Endodermal cell (in vitro differentiated cells): ENCODE measurements around the gene INPP4B. TPM values are rescaled to one million over a fixed set of nuclear protein-coding genes. Genes with fewer than 3 reads are reported as not detected.
"Not testable (repeated sequence)": the region's sequence is repeated elsewhere in the genome, so short reads cannot be mapped to it uniquely, and the experiment has no call there.

ENCODE experiments used
- DNase-seq: peaks from one replicate; pipeline ENCODE4 v3.0.0-alpha.2; 2017
- H3K27ac ChIP-seq: 2 replicates; pipeline ENCODE4 v1.5.1; 2013; ENCODE audit warnings: mild to moderate bottlenecking, low read depth, low read length, moderate library complexity
- H3K27me3 ChIP-seq: 2 replicates; pipeline ENCODE4 v1.6.1; 2013; ENCODE audit warnings: mild to moderate bottlenecking, low read length, moderate library complexity; ENCODE audit not compliant: insufficient read depth, control insufficient read depth, poor library complexity, severe bottlenecking
- H3K36me3 ChIP-seq: 2 replicates; pipeline ENCODE4 v1.7.0; 2013; ENCODE audit warnings: mild to moderate bottlenecking, low read length, moderate library complexity; ENCODE audit not compliant: control insufficient read depth, insufficient read depth
- H3K4me1 ChIP-seq: one replicate; pipeline ENCODE4 v1.7.0; 2013; ENCODE audit warnings: low read length; ENCODE audit not compliant: control insufficient read depth, insufficient read depth
- H3K4me3 ChIP-seq: 2 replicates; pipeline ENCODE4 v1.5.1; 2013; ENCODE audit warnings: mild to moderate bottlenecking, low read length, moderate library complexity
- H3K9ac ChIP-seq: 2 replicates; pipeline ENCODE4 v1.6.1; 2013; ENCODE audit warnings: mild to moderate bottlenecking, low read length, moderate library complexity; ENCODE audit not compliant: poor library complexity, severe bottlenecking; ENCODE audit errors: extremely low read depth
- H3K9me3 ChIP-seq: 2 replicates; pipeline ENCODE4 v1.6.1; 2013; ENCODE audit warnings: mild to moderate bottlenecking, low read length, moderate library complexity; ENCODE audit not compliant: control insufficient read depth
- H3K27ac Mint-ChIP-seq: 2 replicates; pipeline ENCODE4 v1.8.0; 2020; ENCODE audit warnings: mixed read lengths
- H3K27me3 Mint-ChIP-seq: 2 replicates; pipeline ENCODE4 v1.8.0; 2021; ENCODE audit warnings: mild to moderate bottlenecking, mixed read lengths; ENCODE audit not compliant: insufficient read depth
- H3K36me3 Mint-ChIP-seq: 2 replicates; pipeline ENCODE4 v1.8.0; 2020; ENCODE audit warnings: low read depth, mixed read lengths
- H3K4me1 Mint-ChIP-seq: 2 replicates; pipeline ENCODE4 v1.8.0; 2020; ENCODE audit warnings: mixed read lengths
- H3K4me3 Mint-ChIP-seq: 2 replicates; pipeline ENCODE4 v1.8.0; 2020; ENCODE audit warnings: mild to moderate bottlenecking, moderate library complexity, mixed read lengths
- H3K9me3 Mint-ChIP-seq: 2 replicates; pipeline ENCODE4 v1.8.0; 2020; ENCODE audit warnings: mild to moderate bottlenecking, mixed read lengths
- WGBS, 2 experiments: methylation state at CpG; one replicate each; pipeline versions ENCODE4 v1.1.5 to v1.1.7; 2013; ENCODE audit warnings: missing lambda C conversion rate in 2 of 2, mixed read lengths in 1 of 2; ENCODE audit not compliant: insufficient coverage in 1 of 2, insufficient read length in 1 of 2; 5-methylcytosine and 5-hydroxymethylcytosine counted together
- total RNA-seq, 2 donors: library from RNA; stranded (reverse); fragmentation: NEBNext Ultra II Directional in 1 of 2; extraction: Animal tissue kit (Norgen Biotek cat#: 25700) in 1 of 2; gene quantifications; 2 replicates in 1 of 2; 3 replicates in 1 of 2; pipeline ENCODE4 v1.2.1, GENCODE V29; 2021
- TF ChIP-seq, protein P1 (sequence below): fragments of 200-600 bp; sonication (generic); conservative IDR thresholded peaks from 2 replicates; pipeline ENCODE4 v1.5.0; 2021; ENCODE audit warnings: antibody characterized with exemption, mild to moderate bottlenecking

Gene INPP4B
- total RNA-seq, 2 donors from 2014 or later: 0.64 to 0.66 TPM

DNA sequence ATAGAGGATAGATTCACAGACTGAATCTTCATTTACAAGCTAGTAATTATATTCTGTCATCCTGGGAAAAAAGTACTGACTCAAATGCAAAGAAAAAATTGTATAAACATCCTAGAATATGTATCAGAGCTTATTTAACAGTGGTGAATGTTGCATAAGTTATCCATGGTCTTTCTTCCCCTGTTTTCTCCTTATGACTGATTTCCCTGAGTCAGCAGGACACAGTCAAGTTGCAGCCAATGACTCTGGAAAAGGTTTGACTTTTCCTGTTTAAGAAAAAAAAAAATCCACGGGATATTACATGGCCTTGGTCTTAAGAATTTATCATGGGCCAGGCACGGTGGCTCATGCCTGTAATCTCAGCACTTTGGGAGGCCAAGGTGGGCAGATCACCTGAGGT, 36.5 kb downstream of the INPP4B start:
- DNase-seq: no peak
- no peak overlapping the region for H3K4me3 Mint-ChIP-seq
- Histone ChIP-seq H3K36me3 (no peaks in the 10 kb centered on the region), H3K9me3 (no peaks in the 10 kb centered on the region), H3K27me3 (no peaks in the 10 kb centered on the region), H3K4me3 (no peak overlapping the region), H3K27ac (no peak overlapping the region), H3K9ac (no peak overlapping the region), H3K4me1 (no peaks in the 10 kb centered on the region)
- H3K36me3 Mint-ChIP-seq: no peaks in the 10 kb centered on the region
- H3K27ac Mint-ChIP-seq: no peak overlapping the region
- no peaks in the 10 kb centered on the region for H3K9me3 Mint-ChIP-seq
- TF ChIP-seq, protein P1, sequence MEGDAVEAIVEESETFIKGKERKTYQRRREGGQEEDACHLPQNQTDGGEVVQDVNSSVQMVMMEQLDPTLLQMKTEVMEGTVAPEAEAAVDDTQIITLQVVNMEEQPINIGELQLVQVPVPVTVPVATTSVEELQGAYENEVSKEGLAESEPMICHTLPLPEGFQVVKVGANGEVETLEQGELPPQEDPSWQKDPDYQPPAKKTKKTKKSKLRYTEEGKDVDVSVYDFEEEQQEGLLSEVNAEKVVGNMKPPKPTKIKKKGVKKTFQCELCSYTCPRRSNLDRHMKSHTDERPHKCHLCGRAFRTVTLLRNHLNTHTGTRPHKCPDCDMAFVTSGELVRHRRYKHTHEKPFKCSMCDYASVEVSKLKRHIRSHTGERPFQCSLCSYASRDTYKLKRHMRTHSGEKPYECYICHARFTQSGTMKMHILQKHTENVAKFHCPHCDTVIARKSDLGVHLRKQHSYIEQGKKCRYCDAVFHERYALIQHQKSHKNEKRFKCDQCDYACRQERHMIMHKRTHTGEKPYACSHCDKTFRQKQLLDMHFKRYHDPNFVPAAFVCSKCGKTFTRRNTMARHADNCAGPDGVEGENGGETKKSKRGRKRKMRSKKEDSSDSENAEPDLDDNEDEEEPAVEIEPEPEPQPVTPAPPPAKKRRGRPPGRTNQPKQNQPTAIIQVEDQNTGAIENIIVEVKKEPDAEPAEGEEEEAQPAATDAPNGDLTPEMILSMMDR: no peak
- H3K4me1 Mint-ChIP-seq: no peaks in the 10 kb centered on the region
- WGBS, 2 experiments: 84% methylated on average over 2 of the region's 2 CpGs
- no peaks in the 10 kb centered on the region for H3K27me3 Mint-ChIP-seq

DNA sequence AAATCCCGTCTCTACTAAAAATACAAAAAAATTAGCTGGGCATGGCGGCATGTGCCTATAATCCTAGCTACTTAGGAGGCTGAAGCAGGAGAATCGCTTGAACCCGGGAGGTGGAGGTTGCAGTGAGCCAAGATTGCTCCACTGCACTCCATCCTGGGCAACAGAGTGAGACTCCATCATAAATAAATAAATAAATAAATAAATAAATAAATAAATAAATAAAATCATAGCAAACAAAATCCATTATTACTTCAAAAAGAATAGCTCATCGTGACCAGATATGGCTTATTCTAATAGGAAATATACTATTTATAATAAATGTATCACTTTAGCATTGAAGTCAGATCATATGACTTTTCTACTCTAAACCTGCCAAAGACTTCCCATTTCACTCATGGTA, 42.2 kb downstream of the INPP4B start:
- H3K27me3 ChIP-seq, H3K27ac Mint-ChIP-seq, DNase-seq, H3K4me1 ChIP-seq, H3K4me1 Mint-ChIP-seq, H3K9ac ChIP-seq, H3K36me3 ChIP-seq, H3K36me3 Mint-ChIP-seq, H3K4me3 Mint-ChIP-seq, H3K27ac ChIP-seq, H3K9me3 ChIP-seq, H3K27me3 Mint-ChIP-seq, H3K4me3 ChIP-seq, H3K9me3 Mint-ChIP-seq: not testable (repeated sequence)
- WGBS, 2 experiments: 90 to 100% methylated on average over 1 to 4 of the region's 5 CpGs

DNA sequence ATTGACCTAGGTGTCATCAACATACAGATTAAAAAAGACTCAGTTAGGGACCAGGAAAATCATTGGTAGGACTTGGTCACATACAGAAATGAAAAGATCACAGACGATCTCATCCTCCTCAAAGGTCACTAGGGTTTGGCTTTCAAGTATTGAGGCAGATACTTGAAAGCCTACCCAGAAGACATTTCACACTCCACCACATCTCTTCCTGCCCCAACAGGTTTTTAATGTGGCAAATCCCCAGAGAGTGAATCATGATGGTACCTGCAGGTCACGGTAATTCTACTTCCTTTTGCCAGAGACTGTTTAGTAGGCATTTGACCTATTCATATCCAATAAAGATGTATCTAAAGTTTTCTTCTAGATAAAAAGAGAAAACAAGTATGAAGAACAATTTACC, 44.1 kb downstream of the INPP4B start:
- H3K4me1 ChIP-seq: no peaks in the 10 kb centered on the region
- Mint-ChIP-seq H3K27me3 (no peaks in the 10 kb centered on the region), H3K4me1 (no peaks in the 10 kb centered on the region), H3K9me3 (no peaks in the 10 kb centered on the region), H3K36me3 (no peaks in the 10 kb centered on the region), H3K4me3 (no peak overlapping the region), H3K27ac (no peak overlapping the region)
- no peaks in the 10 kb centered on the region for H3K36me3 ChIP-seq
- H3K9me3 ChIP-seq: no peaks in the 10 kb centered on the region
- no peak overlapping the region for H3K9ac ChIP-seq
- TF ChIP-seq, protein P1: no peak
- no peak for DNase-seq
- 82 to 88% methylated on average over 1 to 2 of the region's 2 CpGs for WGBS, 2 experiments
- H3K27me3 ChIP-seq: no peaks in the 10 kb centered on the region
- H3K27ac ChIP-seq: no peak overlapping the region
- no peak overlapping the region for H3K4me3 ChIP-seq

GRCh38 chr4:142781114-142781513, 65.0 kb downstream of the INPP4B start:
- Mint-ChIP-seq H3K36me3 (no peaks in the 10 kb centered on the region), H3K27me3 (no peaks in the 10 kb centered on the region), H3K9me3 (no peaks in the 10 kb centered on the region), H3K4me1 (peaks cover 4% of the 10 kb centered on the region), H3K27ac (no peak overlapping the region), H3K4me3 (no peak overlapping the region)
- WGBS, 2 experiments: 73% methylated on average over 1 of the region's 1 CpG; no CpG with 5 or more reads in 1 of the 2 experiments
- peaks cover 3% of the 10 kb centered on the region for H3K4me1 ChIP-seq
- no peak overlapping the region for H3K4me3 ChIP-seq
- no peaks in the 10 kb centered on the region for H3K36me3 ChIP-seq
- H3K9ac ChIP-seq: no peak overlapping the region
- H3K27ac ChIP-seq: no peak overlapping the region
- TF ChIP-seq, protein P1: no peak
- H3K9me3 ChIP-seq: no peaks in the 10 kb centered on the region
- DNase-seq: no peak
- no peaks in the 10 kb centered on the region for H3K27me3 ChIP-seq
